Pancreas (tissue), 10 donors: Measurements from ENCODE around the gene SLC27A6. TPM values are rescaled to one million over a fixed set of nuclear protein-coding genes. Genes with fewer than 3 reads are reported as not detected.

Source experiments
- ATAC-seq, 4 donors: fragments of 200-7000 bp; cut with Tn5 transposase; one replicate each; pipeline versions ENCODE4 v1.8.0 to v1.9.1; 2020; ENCODE audit warnings: mild to moderate bottlenecking in 4 of 4, moderate library complexity in 4 of 4
- DNase-seq, 6 donors: peaks; one replicate each; pipeline ENCODE4 v3.0.0-alpha.2; 2020
- FAIRE-seq: peaks from 2 replicates; lab custom pipeline; 2012; peaks lifted over from hg19 to GRCh38; lab: Jason Lieb, UNC
- H3K27ac ChIP-seq, 4 donors: fragments of 200-600 bp; sonication (generic); 1 replicate in 3 of 4; 2 replicates in 1 of 4; pipeline versions ENCODE4 v1.5.0 to v1.8.0; 2020
- H3K27me3 ChIP-seq, 4 donors: fragments of 200-600 bp; one replicate each; pipeline ENCODE4 v1.8.0; 2021
- H3K36me3 ChIP-seq, 3 donors: fragments of 200-600 bp; sonication (generic) in 1 of 3; one replicate each; pipeline versions ENCODE4 v1.5.0 to v1.8.0; 2020 to 2021
- H3K4me1 ChIP-seq, 3 donors: fragments of 200-600 bp; one replicate each; pipeline ENCODE4 v1.8.0; 2021
- H3K4me3 ChIP-seq, 4 donors: fragments of 200-600 bp; sonication (generic) in 2 of 4; one replicate each; pipeline versions ENCODE4 v1.5.0 to v1.8.0; 2020 to 2021
- H3K9me3 ChIP-seq, 4 donors: fragments of 200-600 bp; one replicate each; pipeline ENCODE4 v1.8.0; 2021
- WGBS, 2 donors: extraction: QIAGEN DNeasy Blood & Tissue Kit; methylation state at CpG; one replicate each; pipeline ENCODE4 v1.1.7; 2013; 5-methylcytosine and 5-hydroxymethylcytosine counted together
- intact Hi-C, 3 donors: fragments of 100-400 bp; cut with DNase I; formaldehyde crosslinking; loops; one replicate each; pipeline versions ENCODE4 v1.11.1 to v1.14.2; 2022
- polyA plus RNA-seq, 2 donors: library from polyadenylated mRNA; stranded (reverse); fragments of 200-250 nt; gene quantifications; one replicate each; pipeline ENCODE4 v1.2.3, GENCODE V29; 2013
- total RNA-seq, 6 donors: library from RNA; stranded (reverse); fragmentation: NEBNext Ultra II Directional in 4 of 6; extraction: Animal tissue kit (Norgen Biotek cat#: 25700) in 4 of 6; gene quantifications; one replicate each; pipeline versions ENCODE4 v1.2.1 to v1.2.4, GENCODE V29; 2021 to 2023
- TF ChIP-seq, protein P1 (sequence below), 4 donors: fragments of 200-600 bp; sonication (generic) in 3 of 4; IDR thresholded peaks; one replicate each; pipeline versions ENCODE4 v1.5.0 to v1.8.0; 2021; ENCODE audit warnings: antibody characterized with exemption in 4 of 4
- donor health status: healthy with polysubstance abuse.
- donor health status: DM: no; HTN: no; CAD: no; lungs with moderate emphysema.
- donor health status: DM: no; HTN: no; CAD: no.
- donor health status: control.
- donor health status: control.
- donor health status: Bipolar disorder and iron deficiency.
- donor health status: DM: yes; HTN: yes; CAD: no.
- donor health status: DM: no; HTN: no; CAD: no.
- donor health status: DM: no; HTN: no; CAD: no.
- donor health status: DM: yes; HTN: yes; CAD: no.

SLC27A6 gene
- total and polyA plus RNA-seq, 8 donors = 0.03 to 0.61 (median 0.13) TPM

DNA sequence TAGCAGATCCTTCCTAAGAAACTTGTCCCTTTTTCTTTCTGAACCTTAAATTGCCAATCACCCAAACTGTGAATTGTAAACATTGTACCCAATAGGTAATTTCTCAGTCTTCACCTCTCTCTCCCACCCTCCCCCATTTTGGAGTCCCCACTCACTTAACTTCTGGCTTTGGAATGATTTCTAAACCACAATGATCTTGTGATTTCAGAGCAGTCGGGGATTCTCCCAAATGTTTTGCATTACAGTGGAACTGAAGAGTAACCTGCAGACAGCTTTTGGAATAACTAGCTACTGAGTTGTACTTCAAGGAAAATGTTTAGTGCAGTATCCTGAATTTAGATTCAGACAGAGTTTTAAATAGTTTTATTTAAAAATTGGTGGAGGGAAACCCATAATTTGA, 19.2 kb downstream of the SLC27A6 start:
- Histone ChIP-seq H3K4me3 (no peak overlapping the region), H3K4me1 (no peaks in the 10 kb centered on the region), H3K27ac (no peak overlapping the region), H3K9me3 (no peaks in the 10 kb centered on the region), H3K36me3 (no peaks in the 10 kb centered on the region), H3K27me3 (no peaks in the 10 kb centered on the region)
- TF ChIP-seq, protein P1, sequence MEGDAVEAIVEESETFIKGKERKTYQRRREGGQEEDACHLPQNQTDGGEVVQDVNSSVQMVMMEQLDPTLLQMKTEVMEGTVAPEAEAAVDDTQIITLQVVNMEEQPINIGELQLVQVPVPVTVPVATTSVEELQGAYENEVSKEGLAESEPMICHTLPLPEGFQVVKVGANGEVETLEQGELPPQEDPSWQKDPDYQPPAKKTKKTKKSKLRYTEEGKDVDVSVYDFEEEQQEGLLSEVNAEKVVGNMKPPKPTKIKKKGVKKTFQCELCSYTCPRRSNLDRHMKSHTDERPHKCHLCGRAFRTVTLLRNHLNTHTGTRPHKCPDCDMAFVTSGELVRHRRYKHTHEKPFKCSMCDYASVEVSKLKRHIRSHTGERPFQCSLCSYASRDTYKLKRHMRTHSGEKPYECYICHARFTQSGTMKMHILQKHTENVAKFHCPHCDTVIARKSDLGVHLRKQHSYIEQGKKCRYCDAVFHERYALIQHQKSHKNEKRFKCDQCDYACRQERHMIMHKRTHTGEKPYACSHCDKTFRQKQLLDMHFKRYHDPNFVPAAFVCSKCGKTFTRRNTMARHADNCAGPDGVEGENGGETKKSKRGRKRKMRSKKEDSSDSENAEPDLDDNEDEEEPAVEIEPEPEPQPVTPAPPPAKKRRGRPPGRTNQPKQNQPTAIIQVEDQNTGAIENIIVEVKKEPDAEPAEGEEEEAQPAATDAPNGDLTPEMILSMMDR (IDR thresholded peaks at IDR 0.05) = no peak
- ATAC-seq (no peak), FAIRE-seq (no peak), DNase-seq (no peak)
- intact Hi-C loops = no loop called here
- WGBS, 2 donors = 47 to 53% methylated on average over 1 of the region's 1 CpG

GRCh38 chr5:128988476-128988875, 23.2 kb downstream of the SLC27A6 start:
- ATAC-seq = no peak
- TF ChIP-seq, protein P1 (IDR thresholded peaks at IDR 0.05) = no peak
- H3K9me3 ChIP-seq = no peaks in the 10 kb centered on the region
- no peak overlapping the region for H3K4me3 ChIP-seq
- H3K27ac ChIP-seq = no peak overlapping the region
- H3K27me3 ChIP-seq = no peaks in the 10 kb centered on the region
- WGBS, 2 donors = 82 to 83% methylated on average over 1 of the region's 1 CpG
- H3K36me3 ChIP-seq = no peaks in the 10 kb centered on the region
- FAIRE-seq = no peak
- intact Hi-C loops = no loop called here
- DNase-seq = no peak
- H3K4me1 ChIP-seq = no peaks in the 10 kb centered on the region

DNA sequence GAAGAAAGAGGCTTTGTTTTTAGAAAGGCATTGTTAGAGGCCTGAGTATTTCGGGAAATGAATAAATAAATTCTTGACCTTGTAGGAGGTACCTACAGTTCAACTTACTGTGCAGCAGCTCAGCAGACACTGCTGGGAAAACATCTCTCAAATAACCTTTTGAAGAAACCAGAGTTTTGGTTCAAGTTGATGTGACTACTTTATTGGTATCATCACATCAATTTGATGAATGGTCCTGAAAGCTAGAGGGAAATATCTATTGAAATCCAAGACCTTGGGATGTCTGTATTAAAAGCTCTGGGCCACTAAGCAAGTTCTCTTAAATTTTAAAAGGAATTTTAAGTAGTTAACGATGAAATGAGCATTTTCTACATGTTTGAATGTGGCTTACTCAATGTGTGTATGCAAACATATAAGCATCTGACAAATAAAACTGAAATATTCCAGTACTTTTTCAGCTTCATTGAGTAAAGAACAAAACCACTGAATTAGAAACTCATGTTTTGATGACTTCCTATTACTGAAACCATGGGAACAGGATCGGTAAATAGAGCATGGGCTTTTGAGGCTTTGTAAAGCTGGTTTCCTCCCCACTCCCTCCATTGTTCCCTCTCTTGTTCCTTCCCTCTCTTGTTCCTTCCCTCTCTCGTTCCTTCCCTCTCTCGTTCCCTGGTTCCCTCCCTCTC, 36.7 kb downstream of the SLC27A6 start:
- H3K4me1 ChIP-seq = no peaks in the 10 kb centered on the region
- WGBS, 2 donors = 38 to 52% methylated on average over 5 of the region's 5 CpGs
- H3K27me3 ChIP-seq = no peaks in the 10 kb centered on the region
- FAIRE-seq (no peak), DNase-seq (no peak), ATAC-seq (no peak)
- no peak overlapping the region for H3K4me3 ChIP-seq
- intact Hi-C loops = no loop called here
- H3K27ac ChIP-seq = no peak overlapping the region
- no peaks in the 10 kb centered on the region for H3K9me3 ChIP-seq
- TF ChIP-seq, protein P1 (IDR thresholded peaks at IDR 0.05) = no peak
- H3K36me3 ChIP-seq = no peaks in the 10 kb centered on the region

DNA sequence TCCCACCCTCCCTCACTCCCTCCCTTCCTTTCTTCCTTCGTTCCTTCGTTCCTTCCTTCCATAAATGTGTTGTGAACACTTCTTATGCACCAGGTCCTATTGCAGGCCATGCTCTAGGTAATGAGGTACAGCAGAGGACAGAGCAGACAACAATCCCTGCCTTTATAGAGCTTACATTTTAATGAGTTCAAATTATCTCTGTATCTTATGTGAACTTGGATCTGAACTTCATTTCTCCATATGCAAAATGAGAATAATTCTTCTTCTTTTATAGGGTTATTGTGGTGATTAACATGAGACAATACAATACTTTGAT, 37.2 kb downstream of the SLC27A6 start:
- Histone ChIP-seq H3K9me3 (no peaks in the 10 kb centered on the region), H3K36me3 (no peaks in the 10 kb centered on the region), H3K27ac (no peak overlapping the region), H3K4me1 (no peaks in the 10 kb centered on the region), H3K27me3 (no peaks in the 10 kb centered on the region), H3K4me3 (no peak overlapping the region)
- FAIRE-seq (no peak), DNase-seq (no peak), ATAC-seq (no peak)
- 50 to 57% methylated on average over 2 of the region's 2 CpGs for WGBS, 2 donors
- intact Hi-C loops = no loop called here
- TF ChIP-seq, protein P1 (IDR thresholded peaks at IDR 0.05) = no peak

GRCh38 chr5:129003232-129003631, 37.9 kb downstream of the SLC27A6 start:
- TF ChIP-seq, protein P1 (IDR thresholded peaks at IDR 0.05) = no peak
- intact Hi-C loops = no loop called here
- FAIRE-seq (no peak), DNase-seq (no peak), ATAC-seq (no peak)
- Histone ChIP-seq H3K36me3 (no peaks in the 10 kb centered on the region), H3K4me3 (no peak overlapping the region), H3K27ac (no peak overlapping the region), H3K4me1 (no peaks in the 10 kb centered on the region), H3K27me3 (no peaks in the 10 kb centered on the region), H3K9me3 (no peaks in the 10 kb centered on the region)
- 58 to 77% methylated on average over 2 of the region's 2 CpGs for WGBS, 2 donors
